Effector CD4-positive, alpha-beta T cell (primary cell): ENCODE measurements around the gene NANOGP8.

Experiments used
- DNase-seq: peaks from one replicate; pipeline ENCODE4 v3.0.0-alpha.2; 2020

Gene NANOGP8

GRCh38 chr15:35055416-35056105, 29.5 kb downstream of the NANOGP8 start:
- no peak for DNase-seq

GRCh38 chr15:35054380-35054779, 30.7 kb downstream of the NANOGP8 start:
- DNase-seq = no peak

- no peak for DNase-seq
Observed at GRCh38 chr15:35047996-35048395, 37.1 kb downstream of the NANOGP8 start.

GRCh38 chr15:35047528-35047927, 37.6 kb downstream of the NANOGP8 start:
- DNase-seq = no peak

- DNase-seq = no peak
Observed at GRCh38 chr15:35043373-35044095, 41.6 kb downstream of the NANOGP8 start.

GRCh38 chr15:35040339-35041255, 44.5 kb downstream of the NANOGP8 start:
- no peak for DNase-seq

GRCh38 chr15:35038626-35039451, 46.3 kb downstream of the NANOGP8 start:
- no peak for DNase-seq
